Smooth muscle cell (in vitro differentiated cells): ENCODE measurements around the gene PRKN. TPM values are rescaled to one million over a fixed set of nuclear protein-coding genes. Genes with fewer than 3 reads are reported as not detected.
A peak's percentile ranks its signal among the peaks of the same experiment; 100 is the strongest.

ENCODE experiments used
- DNase-seq: peaks from one replicate; lab custom pipeline; 2025; ENCODE audit not compliant: unreplicated experiment; lab: John Stamatoyannopoulos, UW
- H2AFZ ChIP-seq: fragments of 200-600 bp; sonication (generic); 2 replicates; pipeline ENCODE4 v1.6.0; 2016; ENCODE audit warnings: antibody characterized with exemption, low read depth, mild to moderate bottlenecking
- H3F3A ChIP-seq: fragments of 200-600 bp; sonication (generic); 2 replicates; pipeline ENCODE4 v1.6.0; 2017; ENCODE audit warnings: antibody characterized with exemption, low read depth
- H3K27ac ChIP-seq: fragments of 200-600 bp; sonication (generic); 2 replicates; pipeline ENCODE4 v1.5.1; 2016; ENCODE audit warnings: low read depth, mild to moderate bottlenecking
- H3K27me3 ChIP-seq: fragments of 200-600 bp; sonication (generic); 2 replicates; pipeline ENCODE4 v1.6.1; 2016; ENCODE audit warnings: low read depth, mild to moderate bottlenecking
- H3K36me3 ChIP-seq: fragments of 200-600 bp; sonication (generic); 2 replicates; pipeline ENCODE4 v1.5.1; 2016; ENCODE audit warnings: low read depth
- H3K4me1 ChIP-seq: fragments of 200-600 bp; sonication (generic); 2 replicates; pipeline ENCODE4 v1.5.1; 2016; ENCODE audit warnings: low read depth
- H3K4me2 ChIP-seq: fragments of 200-600 bp; sonication (generic); 2 replicates; pipeline ENCODE4 v1.6.0; 2016; ENCODE audit warnings: mild to moderate bottlenecking
- H3K4me3 ChIP-seq: fragments of 200-600 bp; sonication (generic); 2 replicates; pipeline ENCODE4 v1.5.1; 2016; ENCODE audit warnings: mild to moderate bottlenecking
- H3K79me2 ChIP-seq: fragments of 200-600 bp; sonication (generic); 2 replicates; pipeline ENCODE4 v1.6.0; 2016; ENCODE audit warnings: low read depth, mild to moderate bottlenecking
- H3K9ac ChIP-seq: fragments of 200-600 bp; sonication (generic); 2 replicates; pipeline ENCODE4 v1.6.0; 2016; ENCODE audit warnings: low read depth
- H3K9me3 ChIP-seq: fragments of 200-600 bp; sonication (generic); replicated peaks from 2 replicates; pipeline ENCODE4 v1.5.1; 2016; ENCODE audit warnings: low read depth
- H4K20me1 ChIP-seq: fragments of 200-600 bp; sonication (generic); 2 replicates; pipeline ENCODE4 v1.6.0; 2016; ENCODE audit warnings: low read depth
- WGBS: methylation state at CpG from one replicate; pipeline ENCODE4 v1.1.7; 2016; ENCODE audit warnings: low lambda C conversion rate; 5-methylcytosine and 5-hydroxymethylcytosine counted together
- polyA plus RNA-seq: library from polyadenylated mRNA; unstranded; fragments of >200 nt; fragmentation: Nextera tagmentation; extraction: Ambion mirVana; gene quantifications from 2 replicates; pipeline ENCODE4 v1.2.1, GENCODE V29; 2016
- total RNA-seq: library from RNA; depleted of rRNA; stranded (reverse); fragments of >200 nt; gene quantifications from 2 replicates; pipeline ENCODE4 v1.2.3, GENCODE V29; 2014
- TF ChIP-seq, protein P1 (sequence below): fragments of 200-600 bp; sonication (generic); IDR thresholded peaks from 2 replicates; pipeline ENCODE4 v1.5.1; 2017; ENCODE audit warnings: borderline replicate concordance, mild to moderate bottlenecking, antibody characterized with exemption; ENCODE audit not compliant: insufficient read depth, poor library complexity, severe bottlenecking

The PRKN gene
- total and polyA plus RNA-seq, 2 experiments from 2014 or later: 0.81 to 5.1 TPM

DNA sequence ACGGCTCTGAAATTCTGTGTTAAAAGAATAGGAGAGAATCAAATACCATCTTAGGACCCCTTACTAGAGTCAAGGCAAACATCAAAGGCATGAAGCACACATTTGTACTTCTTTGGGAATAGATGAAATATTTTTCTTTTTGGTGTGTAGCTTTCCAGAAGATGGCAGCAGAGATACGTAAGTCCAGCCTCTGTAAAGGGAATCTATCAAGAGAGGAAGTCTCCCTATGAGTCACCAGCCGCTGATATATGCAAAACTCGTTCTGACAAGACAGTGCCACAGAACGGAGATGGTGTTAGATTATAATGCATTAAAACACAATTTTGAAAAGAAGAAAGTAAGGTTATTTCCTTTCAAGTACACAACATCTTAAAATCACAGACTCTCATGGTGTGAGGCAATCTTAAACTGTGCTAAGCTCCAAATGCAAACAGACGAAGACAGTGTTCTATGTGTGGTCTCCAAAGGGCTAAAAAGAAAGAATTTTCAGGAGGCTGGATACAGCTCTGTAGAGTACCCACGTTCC, 1333.7 kb downstream of the PRKN start:
- 9% methylated on average over 7 of the region's 7 CpGs for WGBS
- Histone ChIP-seq H3K27ac (no peak overlapping the region), H3K4me2 (peak overlapping the region; percentile 77), H3K9me3 (no peaks in the 10 kb centered on the region), H3F3A (no peaks in the 10 kb centered on the region), H3K4me1 (no peaks in the 10 kb centered on the region), H3K36me3 (no peaks in the 10 kb centered on the region), H4K20me1 (no peaks in the 10 kb centered on the region), H3K4me3 (peak overlapping the region; percentile 35), H2AFZ (no peak overlapping the region), H3K79me2 (no peaks in the 10 kb centered on the region), H3K9ac (no peak overlapping the region), H3K27me3 (no peaks in the 10 kb centered on the region)
- TF ChIP-seq, protein P1, sequence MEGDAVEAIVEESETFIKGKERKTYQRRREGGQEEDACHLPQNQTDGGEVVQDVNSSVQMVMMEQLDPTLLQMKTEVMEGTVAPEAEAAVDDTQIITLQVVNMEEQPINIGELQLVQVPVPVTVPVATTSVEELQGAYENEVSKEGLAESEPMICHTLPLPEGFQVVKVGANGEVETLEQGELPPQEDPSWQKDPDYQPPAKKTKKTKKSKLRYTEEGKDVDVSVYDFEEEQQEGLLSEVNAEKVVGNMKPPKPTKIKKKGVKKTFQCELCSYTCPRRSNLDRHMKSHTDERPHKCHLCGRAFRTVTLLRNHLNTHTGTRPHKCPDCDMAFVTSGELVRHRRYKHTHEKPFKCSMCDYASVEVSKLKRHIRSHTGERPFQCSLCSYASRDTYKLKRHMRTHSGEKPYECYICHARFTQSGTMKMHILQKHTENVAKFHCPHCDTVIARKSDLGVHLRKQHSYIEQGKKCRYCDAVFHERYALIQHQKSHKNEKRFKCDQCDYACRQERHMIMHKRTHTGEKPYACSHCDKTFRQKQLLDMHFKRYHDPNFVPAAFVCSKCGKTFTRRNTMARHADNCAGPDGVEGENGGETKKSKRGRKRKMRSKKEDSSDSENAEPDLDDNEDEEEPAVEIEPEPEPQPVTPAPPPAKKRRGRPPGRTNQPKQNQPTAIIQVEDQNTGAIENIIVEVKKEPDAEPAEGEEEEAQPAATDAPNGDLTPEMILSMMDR: peak; percentile 66
- DNase-seq: no peak

DNA sequence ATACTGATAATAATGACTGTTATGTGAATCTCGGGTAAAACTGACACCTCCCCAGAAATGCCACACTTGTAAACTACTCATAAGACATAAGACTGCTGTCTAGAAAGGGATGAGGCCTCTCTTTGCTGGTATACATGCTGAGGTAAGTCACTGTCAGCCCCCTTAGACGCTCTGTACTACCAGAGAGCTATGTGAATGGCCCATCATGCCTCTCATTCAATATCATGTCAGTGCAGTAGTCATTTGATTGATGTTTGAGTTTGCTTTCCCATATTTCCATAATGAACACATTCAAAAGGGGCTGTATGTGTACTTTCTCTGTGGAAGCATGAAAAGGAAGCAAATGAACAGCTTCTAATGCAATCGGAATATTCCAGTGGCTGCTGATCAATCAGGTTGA, 1334.3 kb downstream of the PRKN start:
- TF ChIP-seq, protein P1: no peak
- Histone ChIP-seq H3K36me3 (no peaks in the 10 kb centered on the region), H4K20me1 (no peaks in the 10 kb centered on the region), H3K4me1 (no peaks in the 10 kb centered on the region), H3K9ac (no peak overlapping the region), H3F3A (no peaks in the 10 kb centered on the region), H3K9me3 (no peaks in the 10 kb centered on the region), H3K4me2 (no peak overlapping the region), H3K4me3 (no peak overlapping the region), H3K27me3 (no peaks in the 10 kb centered on the region), H2AFZ (no peak overlapping the region), H3K27ac (no peak overlapping the region), H3K79me2 (no peaks in the 10 kb centered on the region)
- no peak for DNase-seq
- 55% methylated on average over 3 of the region's 3 CpGs for WGBS

DNA sequence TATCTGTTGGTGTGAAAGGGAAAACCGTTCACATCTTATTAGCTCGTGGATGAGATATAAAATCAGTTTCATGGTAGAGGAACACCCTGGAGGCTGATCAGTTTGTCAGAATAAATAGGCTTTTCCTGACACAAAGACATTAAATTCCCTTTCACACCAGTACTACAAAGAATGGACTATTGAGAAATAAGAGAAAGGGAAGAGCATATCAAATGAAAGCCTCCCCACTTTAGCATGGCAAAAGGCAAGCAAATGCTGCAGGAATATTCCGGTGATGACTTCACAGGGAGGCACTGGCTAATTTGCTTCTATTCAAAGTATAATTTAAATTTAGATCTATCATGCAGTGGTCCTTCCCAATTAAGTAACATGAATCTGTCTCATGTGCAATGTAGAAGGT, 1337.8 kb downstream of the PRKN start:
- Histone ChIP-seq H3K9me3 (no peaks in the 10 kb centered on the region), H3K4me3 (no peak overlapping the region), H2AFZ (no peak overlapping the region), H3K27me3 (no peaks in the 10 kb centered on the region), H3K9ac (no peak overlapping the region), H3K4me2 (no peak overlapping the region), H3K79me2 (no peaks in the 10 kb centered on the region), H3K4me1 (no peaks in the 10 kb centered on the region), H3K36me3 (no peaks in the 10 kb centered on the region), H3F3A (no peaks in the 10 kb centered on the region), H3K27ac (no peak overlapping the region), H4K20me1 (no peaks in the 10 kb centered on the region)
- TF ChIP-seq, protein P1: no peak
- no peak for DNase-seq
- 86% methylated on average over 3 of the region's 3 CpGs for WGBS

DNA sequence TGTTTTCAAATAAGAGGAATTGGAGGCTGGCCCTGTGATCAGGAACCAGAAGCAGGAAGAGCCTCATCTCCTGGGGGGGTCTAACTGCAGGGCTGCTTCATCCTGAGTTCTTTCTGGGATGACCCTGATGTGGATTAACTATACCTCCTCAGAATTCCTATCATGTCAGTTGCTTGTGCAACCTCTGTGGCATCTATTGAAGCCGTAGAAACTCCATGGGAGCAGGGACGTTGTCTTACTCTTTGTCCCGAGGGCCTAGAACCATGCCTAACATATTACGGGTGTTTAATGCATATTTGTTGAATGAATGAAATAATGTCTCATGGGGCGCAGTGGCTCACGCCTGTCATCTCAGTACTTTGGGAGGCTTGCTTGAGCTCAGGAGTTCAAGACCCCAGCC, 1343.6 kb downstream of the PRKN start:
- no peaks in the 10 kb centered on the region for H3K4me1 ChIP-seq
- H3K9ac ChIP-seq: no peak overlapping the region
- no peak overlapping the region for H3K4me2 ChIP-seq
- no peaks in the 10 kb centered on the region for H3K79me2 ChIP-seq
- no peaks in the 10 kb centered on the region for H3K36me3 ChIP-seq
- H4K20me1 ChIP-seq: no peaks in the 10 kb centered on the region
- no peak for DNase-seq
- H2AFZ ChIP-seq: no peak overlapping the region
- no peaks in the 10 kb centered on the region for H3K9me3 ChIP-seq
- no peak overlapping the region for H3K4me3 ChIP-seq
- 97% methylated on average over 6 of the region's 6 CpGs for WGBS
- TF ChIP-seq, protein P1: no peak
- no peaks in the 10 kb centered on the region for H3K27me3 ChIP-seq
- no peaks in the 10 kb centered on the region for H3F3A ChIP-seq
- H3K27ac ChIP-seq: no peak overlapping the region
